NCI-H2029 treated with DMSO at 0.1 percent for 48 hours (cell line): ENCODE data around the gene SPC25.
A peak's percentile ranks its signal among the peaks of the same experiment; 100 is the strongest.

Experiments
- DNase-seq: peaks from one replicate; lab custom pipeline; 2025; lab: John Stamatoyannopoulos, UW

Gene SPC25

GRCh38 chr2:168841445-168841844 lies 48.8 kb downstream of the SPC25 start:
- peak; percentile 10 for DNase-seq

DNA sequence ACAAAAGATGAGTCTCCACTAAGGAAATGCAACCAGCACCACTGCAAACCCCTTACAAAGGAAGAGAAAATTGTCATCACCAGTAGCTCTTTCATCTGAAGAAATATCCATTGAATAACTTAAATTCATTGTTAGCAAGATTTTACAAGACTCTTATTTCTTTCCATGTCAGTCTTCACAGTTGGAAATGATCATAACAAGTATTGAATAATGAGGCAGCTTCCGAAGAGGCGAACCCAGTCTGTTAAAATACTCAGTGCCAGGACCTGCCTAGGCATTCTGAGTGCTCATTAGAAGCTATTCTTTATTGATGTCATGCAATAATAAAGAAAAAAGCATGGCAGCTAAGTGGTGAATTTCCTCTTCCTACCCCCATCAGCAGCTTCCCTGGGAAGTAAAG lies 54.3 kb downstream of the SPC25 start:
- no peak for DNase-seq

DNA sequence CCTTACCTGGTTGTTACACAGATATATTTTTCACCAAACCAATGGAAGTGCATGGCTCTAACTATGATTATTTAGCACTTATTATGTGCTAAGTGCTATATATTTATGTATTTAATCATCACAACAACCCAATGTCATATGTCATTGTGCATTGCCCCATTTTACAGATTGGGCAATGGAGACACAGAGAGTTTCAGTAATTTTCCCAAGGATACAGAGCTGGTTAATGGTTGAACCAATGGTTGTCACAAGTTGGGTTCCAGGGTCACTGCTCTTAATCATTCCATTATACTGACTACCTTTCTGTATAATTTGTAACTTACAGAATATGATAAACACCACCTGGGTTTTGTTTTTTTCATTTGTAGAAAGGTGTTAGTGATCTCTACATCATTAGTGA lies 58.6 kb downstream of the SPC25 start:
- DNase-seq = no peak

- DNase-seq = no peak
Observed at GRCh38 chr2:168830958-168831357, 59.3 kb downstream of the SPC25 start.

- DNase-seq = no peak
Observed at GRCh38 chr2:168825126-168825525, 65.1 kb downstream of the SPC25 start.

- no peak for DNase-seq
Observed at GRCh38 chr2:168821992-168822391, 68.2 kb downstream of the SPC25 start.

GRCh38 chr2:168821577-168821976 lies 68.7 kb downstream of the SPC25 start:
- DNase-seq = no peak
